GM12878 (cell line): ENCODE measurements around the gene ASCC1. TPM values are rescaled to one million over a fixed set of nuclear protein-coding genes. Genes with fewer than 3 reads are reported as not detected.

Source experiments
- ATAC-seq: fragments of 200-7000 bp; cut with Tn5 transposase; 3 replicates; pipeline ENCODE4 v1.9.1; 2020; ENCODE audit warnings: mild to moderate bottlenecking, moderate library complexity
- BruUV-seq: library from RNA; stranded (reverse); fragments of 400-500 nt; replicated peaks from 2 replicates; lab custom pipeline; 2021; lab: Mats Ljungman, UMichigan
- CTCF ChIA-PET: fragments of 300-600 bp; sonication (Branson Sonifier 250); formaldehyde crosslinking; extraction: SDS; loops from one replicate; lab custom pipeline; 2021; ENCODE audit warnings: inconsistent platforms; lab: Yijun Ruan, JAX
- POLR2A ChIA-PET: fragments of 350-600 bp; formaldehyde crosslinking; extraction: SDS; loops from one replicate; lab custom pipeline; 2021; ENCODE audit warnings: inconsistent platforms; lab: Charles Lee
- RAD21 ChIA-PET: fragments of 300-600 bp; sonication (Branson Sonifier 250); formaldehyde crosslinking; loops from one replicate; lab custom pipeline; 2023; ENCODE audit warnings: antibody characterized with exemption; ENCODE audit not compliant: unreplicated experiment; lab: Charles Lee
- SMC1A ChIA-PET: fragments of 300-600 bp; sonication (Branson Sonifier 250); formaldehyde crosslinking; loops from one replicate; lab custom pipeline; 2023; ENCODE audit not compliant: unreplicated experiment, uncharacterized antibody; lab: Charles Lee
- DNase-seq: peaks from one replicate; pipeline ENCODE4 v3.0.0-alpha.2; 2011; ENCODE audit warnings: low read depth, low spot score
- FAIRE-seq: peaks from 3 replicates; lab custom pipeline; 2011; peaks lifted over from hg19 to GRCh38; lab: Jason Lieb, UNC
- H2AFZ ChIP-seq: 2 replicates; pipeline ENCODE4 v1.6.0; 2011; ENCODE audit warnings: low read depth, low read length, control low read depth; ENCODE audit not compliant: control insufficient read depth
- H3K27ac ChIP-seq: 2 replicates; pipeline ENCODE4 v1.5.1; 2011; ENCODE audit warnings: control low read depth; ENCODE audit not compliant: control insufficient read depth, insufficient read depth
- H3K27me3 ChIP-seq, 2 experiments: replicated peaks in 1 of 2; 2 replicates each; pipeline versions ENCODE4 v1.6.0 to v1.6.1; 2011; ENCODE audit warnings: low read length in 1 of 2; ENCODE audit not compliant: control insufficient read depth in 2 of 2, insufficient read depth in 2 of 2
- H3K36me3 ChIP-seq, 2 experiments: 2 replicates each; pipeline ENCODE4 v1.5.1; 2011; ENCODE audit warnings: low read length in 1 of 2; ENCODE audit not compliant: control insufficient read depth in 2 of 2, insufficient read depth in 2 of 2
- H3K4me1 ChIP-seq: 2 replicates; pipeline ENCODE4 v1.6.1; 2011; ENCODE audit warnings: mild to moderate bottlenecking, low read length, moderate library complexity, mixed read lengths; ENCODE audit not compliant: control insufficient read depth, insufficient read depth
- H3K4me2 ChIP-seq: 2 replicates; pipeline ENCODE4 v1.6.0; 2011; ENCODE audit warnings: control low read depth; ENCODE audit not compliant: control insufficient read depth, insufficient read depth
- H3K4me3 ChIP-seq: fragments of 200-600 bp; sonication (generic); 2 replicates; pipeline ENCODE4 v1.5.1; 2016
- H3K79me2 ChIP-seq: 2 replicates; pipeline ENCODE4 v1.6.0; 2011; ENCODE audit warnings: low read length; ENCODE audit not compliant: control insufficient read depth, insufficient read depth
- H3K9ac ChIP-seq: 2 replicates; pipeline ENCODE4 v1.8.0; 2011; ENCODE audit warnings: low read length, control low read depth, mixed read lengths; ENCODE audit not compliant: control insufficient read depth, insufficient read depth
- H3K9me3 ChIP-seq: replicated peaks from 3 replicates; pipeline ENCODE4 v1.5.1; 2011; ENCODE audit warnings: mild to moderate bottlenecking, low read length; ENCODE audit not compliant: control insufficient read depth, insufficient read depth
- H4K20me1 ChIP-seq: 2 replicates; pipeline ENCODE4 v1.6.0; 2011; ENCODE audit not compliant: control insufficient read depth, insufficient read depth
- LARP7 ChIP-seq: fragments of 450-650 bp; IDR thresholded peaks from 2 replicates; pipeline ENCODE4 v1.6.1; 2017; ENCODE audit warnings: mild to moderate bottlenecking
- MLLT1 ChIP-seq: fragments of 450-650 bp; IDR thresholded peaks from 2 replicates; pipeline ENCODE4 v1.6.1; 2016; ENCODE audit warnings: mild to moderate bottlenecking
- MXI1 ChIP-seq: fragments of 150-350 bp; IDR thresholded peaks from 2 replicates; pipeline ENCODE4 v1.6.1; 2011; ENCODE audit warnings: low read depth, mild to moderate bottlenecking, inconsistent platforms, low read length, improper control_type of control experiment
- PAX8 ChIP-seq: fragments of 450-650 bp; IDR thresholded peaks from 2 replicates; pipeline ENCODE4 v1.6.1; 2017; ENCODE audit warnings: mild to moderate bottlenecking, moderate library complexity
- RELA ChIP-seq: fragments of 450-650 bp; IDR thresholded peaks from 2 replicates; pipeline ENCODE4 v1.8.0; 2014; ENCODE audit warnings: borderline replicate concordance; ENCODE audit not compliant: partially characterized antibody
- ZBTB40 ChIP-seq: fragments of 450-650 bp; IDR thresholded peaks from 2 replicates; pipeline ENCODE4 v1.6.1; 2016; ENCODE audit warnings: mild to moderate bottlenecking, moderate library complexity, borderline replicate concordance
- WGBS: methylation state at CpG from one replicate; pipeline ENCODE4 v1.1.6; 2016; ENCODE audit warnings: low lambda C conversion rate; ENCODE audit not compliant: insufficient replicate concordance, insufficient coverage; ENCODE audit errors: missing lambda C conversion rate; 5-methylcytosine and 5-hydroxymethylcytosine counted together
- in situ Hi-C: fragments of 300-500 bp; cut with MboI; formaldehyde crosslinking; loops from 9 replicates; pipeline ENCODE4 v1.14.3; 2018; ENCODE audit warnings: mixed read lengths
- intact Hi-C: fragments of 100-400 bp; cut with micrococcal nuclease; formaldehyde crosslinking; loops from one replicate; pipeline ENCODE4 v1.14.2; 2022; ENCODE audit not compliant: unreplicated experiment
- polyA plus RNA-seq, 11 experiments: library from polyadenylated mRNA; depleted of rRNA in 4 of 11; unstranded in 6 of 11; stranded (reverse) in 5 of 11; fragments of >200 nt; fragmentation: Nextera tagmentation in 4 of 11; fragmentation: Illumina TruSeq in 1 of 11; extraction: Ambion mirVana in 4 of 11; extraction: Trizol in 1 of 11; gene quantifications; 1 replicate in 1 of 11; 2 replicates in 10 of 11; pipeline versions ENCODE4 v1.2.1 to v1.2.3, GENCODE V29; 2011 to 2016; ENCODE audit warnings: inconsistent platforms in 2 of 11, missing spikeins in 2 of 11, low read depth in 1 of 11
- total RNA-seq, 4 experiments: library from RNA; depleted of rRNA in 3 of 4; stranded (reverse); fragments of >200 nt in 3 of 4; fragmentation: Illumina TruSeq in 1 of 4; extraction: Trizol in 1 of 4; gene quantifications; 2 replicates each; pipeline versions ENCODE4 v1.2.1 to v1.2.3, GENCODE V29; 2013 to 2021
- TF ChIP-seq, protein P1 (sequence below): fragments of 450-650 bp; IDR thresholded peaks from 2 replicates; pipeline ENCODE4 v1.6.1; 2017; ENCODE audit warnings: mild to moderate bottlenecking, moderate library complexity
- TF ChIP-seq, protein P2 (sequence below): fragments of 450-650 bp; IDR thresholded peaks from 2 replicates; pipeline ENCODE4 v1.6.1; 2016; ENCODE audit warnings: mild to moderate bottlenecking

The ASCC1 gene
- total and polyA plus RNA-seq, 10 of the 15 experiments (the other 5 are each of a cell fraction or from before 2014, with no cell fraction given): 23.3 to 80.6 (median 42.8) TPM

DNA sequence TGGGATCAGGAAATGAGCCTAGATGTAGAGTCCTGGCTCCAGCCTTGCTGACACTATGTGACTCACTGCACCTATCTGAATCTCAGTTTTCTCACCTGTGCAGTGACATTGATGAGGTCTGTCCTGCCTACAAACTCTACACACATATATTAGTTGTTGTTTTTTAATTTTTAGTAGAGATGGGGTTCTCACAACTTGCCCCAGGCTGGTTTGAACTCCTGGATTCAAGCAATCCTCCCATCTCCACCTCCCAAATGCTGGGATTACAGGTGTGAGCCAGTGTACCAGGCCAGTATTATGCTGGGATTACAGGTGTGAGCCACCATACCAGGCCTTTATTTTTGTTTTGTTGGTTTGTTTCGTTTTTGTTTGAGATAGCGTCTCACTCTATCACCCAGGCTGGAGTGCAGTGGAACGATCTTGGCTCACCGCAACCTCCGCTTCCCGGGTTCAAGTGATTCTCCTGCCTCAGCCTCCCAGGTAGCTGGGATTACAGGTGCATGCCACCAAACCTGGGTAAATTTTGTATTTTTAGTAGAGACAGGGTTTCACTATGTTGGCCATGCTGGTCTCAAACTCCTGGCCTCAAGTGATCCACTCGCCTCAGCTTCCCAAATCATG lies 45.8 kb upstream of the ASCC1 start:
- ChIA-PET POLR2A (interaction anchor here (0.6 to 11.6 kb wide), 15 partner anchors 13 to 686 kb away, joined by 3 to 267 read pairs (median 8); partner anchors contain the start of genes ANAPC16, ASCC1 and DDIT4), SMC1A (interaction anchor here (1.5 to 21.0 kb wide), 9 partner anchors 11 to 73 kb away, joined by 6 to 275 read pairs (median 22); partner anchors contain the start of gene DDIT4), RAD21 (interaction anchor here (1.2 to 13.0 kb wide), 11 partner anchors 9 to 214 kb away, joined by 3 to 200 read pairs (median 46); partner anchors contain the start of genes ANAPC16, ASCC1 and DDIT4), CTCF (interaction anchor here (0.8 to 7.6 kb wide), 12 partner anchors 10 to 213 kb away, joined by 3 to 59 read pairs (median 7); partner anchors contain the start of gene DDIT4)
- 69% methylated on average over 7 of the region's 7 CpGs for WGBS
- DNase-seq: no peak
- TF ChIP-seq PAX8 (no peak), ZBTB40 (peak; percentile 54; the same call in 1 of the 2 replicates), LARP7 (no peak), MLLT1 (peak; percentile 93), MXI1 (0 out of 2 replicates have a peak, but pooled peaks have one; percentile 10), RELA (no peak)
- TF ChIP-seq, protein P1, sequence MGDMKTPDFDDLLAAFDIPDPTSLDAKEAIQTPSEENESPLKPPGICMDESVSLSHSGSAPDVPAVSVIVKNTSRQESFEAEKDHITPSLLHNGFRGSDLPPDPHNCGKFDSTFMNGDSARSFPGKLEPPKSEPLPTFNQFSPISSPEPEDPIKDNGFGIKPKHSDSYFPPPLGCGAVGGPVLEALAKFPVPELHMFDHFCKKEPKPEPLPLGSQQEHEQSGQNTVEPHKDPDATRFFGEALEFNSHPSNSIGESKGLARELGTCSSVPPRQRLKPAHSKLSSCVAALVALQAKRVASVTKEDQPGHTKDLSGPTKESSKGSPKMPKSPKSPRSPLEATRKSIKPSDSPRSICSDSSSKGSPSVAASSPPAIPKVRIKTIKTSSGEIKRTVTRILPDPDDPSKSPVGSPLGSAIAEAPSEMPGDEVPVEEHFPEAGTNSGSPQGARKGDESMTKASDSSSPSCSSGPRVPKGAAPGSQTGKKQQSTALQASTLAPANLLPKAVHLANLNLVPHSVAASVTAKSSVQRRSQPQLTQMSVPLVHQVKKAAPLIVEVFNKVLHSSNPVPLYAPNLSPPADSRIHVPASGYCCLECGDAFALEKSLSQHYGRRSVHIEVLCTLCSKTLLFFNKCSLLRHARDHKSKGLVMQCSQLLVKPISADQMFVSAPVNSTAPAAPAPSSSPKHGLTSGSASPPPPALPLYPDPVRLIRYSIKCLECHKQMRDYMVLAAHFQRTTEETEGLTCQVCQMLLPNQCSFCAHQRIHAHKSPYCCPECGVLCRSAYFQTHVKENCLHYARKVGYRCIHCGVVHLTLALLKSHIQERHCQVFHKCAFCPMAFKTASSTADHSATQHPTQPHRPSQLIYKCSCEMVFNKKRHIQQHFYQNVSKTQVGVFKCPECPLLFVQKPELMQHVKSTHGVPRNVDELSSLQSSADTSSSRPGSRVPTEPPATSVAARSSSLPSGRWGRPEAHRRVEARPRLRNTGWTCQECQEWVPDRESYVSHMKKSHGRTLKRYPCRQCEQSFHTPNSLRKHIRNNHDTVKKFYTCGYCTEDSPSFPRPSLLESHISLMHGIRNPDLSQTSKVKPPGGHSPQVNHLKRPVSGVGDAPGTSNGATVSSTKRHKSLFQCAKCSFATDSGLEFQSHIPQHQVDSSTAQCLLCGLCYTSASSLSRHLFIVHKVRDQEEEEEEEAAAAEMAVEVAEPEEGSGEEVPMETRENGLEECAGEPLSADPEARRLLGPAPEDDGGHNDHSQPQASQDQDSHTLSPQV: no peak
- TF ChIP-seq, protein P2, sequence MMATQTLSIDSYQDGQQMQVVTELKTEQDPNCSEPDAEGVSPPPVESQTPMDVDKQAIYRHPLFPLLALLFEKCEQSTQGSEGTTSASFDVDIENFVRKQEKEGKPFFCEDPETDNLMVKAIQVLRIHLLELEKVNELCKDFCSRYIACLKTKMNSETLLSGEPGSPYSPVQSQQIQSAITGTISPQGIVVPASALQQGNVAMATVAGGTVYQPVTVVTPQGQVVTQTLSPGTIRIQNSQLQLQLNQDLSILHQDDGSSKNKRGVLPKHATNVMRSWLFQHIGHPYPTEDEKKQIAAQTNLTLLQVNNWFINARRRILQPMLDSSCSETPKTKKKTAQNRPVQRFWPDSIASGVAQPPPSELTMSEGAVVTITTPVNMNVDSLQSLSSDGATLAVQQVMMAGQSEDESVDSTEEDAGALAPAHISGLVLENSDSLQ: peak; percentile 61; the same call in 1 of the 2 replicates
- no peaks in the 10 kb centered on the region for H3K27me3 ChIP-seq
- peak overlapping the region; percentile 71 for H3K9ac ChIP-seq
- peak; percentile 28 for ATAC-seq
- in situ Hi-C loops (no loop called here), intact Hi-C loops (loop anchor here (1.0 to 5.0 kb wide), 6 partner anchors 11 to 73 kb away; partner anchors contain the start of genes ANAPC16, ASCC1 and DDIT4)
- H3K36me3 ChIP-seq: no peaks in the 10 kb centered on the region
- peaks cover 58% of the 10 kb centered on the region for H3K4me1 ChIP-seq
- H3K4me3 ChIP-seq: peak overlapping the region; percentile 68
- peak overlapping the region; percentile 75 for H3K4me2 ChIP-seq
- H3K9me3 ChIP-seq: no peaks in the 10 kb centered on the region
- peaks cover 2% of the 10 kb centered on the region for H3K79me2 ChIP-seq
- peak; percentile 23 for FAIRE-seq
- H3K27ac ChIP-seq: peak overlapping the region; percentile 95
- no peak overlapping the region for H2AFZ ChIP-seq
- no peaks in the 10 kb centered on the region for H4K20me1 ChIP-seq
- BruUV-seq: TSS peak; percentile 85
